OCI-LY3 (cell line): ENCODE measurements around the gene LYSMD2.

Source experiments
- EZH2phosphoT487 ChIP-seq: fragments of 200-600 bp; shearing (Covaris generic); IDR thresholded peaks from 2 replicates; pipeline ENCODE4 v1.6.1; 2018; ENCODE audit warnings: antibody characterized with exemption, mixed run types, low read depth
- TF ChIP-seq, protein P1 (sequence below): fragments of 200-600, 300-600 bp; sonication (generic); IDR thresholded peaks from 2 replicates; pipeline ENCODE4 v1.5.1; 2014; ENCODE audit warnings: antibody characterized with exemption, low read length, low read depth

DNA sequence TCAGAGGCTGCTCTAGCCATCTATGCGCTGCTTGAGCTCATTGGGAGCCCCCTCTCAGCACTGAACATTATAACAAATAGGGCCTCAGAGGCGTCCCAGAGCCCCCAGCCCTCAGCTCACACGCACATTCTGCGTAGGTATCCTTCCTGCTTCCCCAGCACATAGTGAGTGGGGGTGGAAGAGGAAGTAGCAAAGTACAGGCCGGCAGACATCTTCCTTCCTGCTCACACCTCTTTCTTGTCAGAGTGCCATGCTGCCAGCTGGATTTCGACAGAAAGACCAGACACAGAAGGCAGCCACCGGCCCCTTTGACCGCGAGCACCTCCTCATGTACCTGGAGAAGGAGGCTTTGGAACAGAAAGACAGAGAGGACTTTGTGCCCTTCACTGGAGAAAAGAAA, 30.6 kb upstream of the LYSMD2 start:
- TF ChIP-seq, protein P1, sequence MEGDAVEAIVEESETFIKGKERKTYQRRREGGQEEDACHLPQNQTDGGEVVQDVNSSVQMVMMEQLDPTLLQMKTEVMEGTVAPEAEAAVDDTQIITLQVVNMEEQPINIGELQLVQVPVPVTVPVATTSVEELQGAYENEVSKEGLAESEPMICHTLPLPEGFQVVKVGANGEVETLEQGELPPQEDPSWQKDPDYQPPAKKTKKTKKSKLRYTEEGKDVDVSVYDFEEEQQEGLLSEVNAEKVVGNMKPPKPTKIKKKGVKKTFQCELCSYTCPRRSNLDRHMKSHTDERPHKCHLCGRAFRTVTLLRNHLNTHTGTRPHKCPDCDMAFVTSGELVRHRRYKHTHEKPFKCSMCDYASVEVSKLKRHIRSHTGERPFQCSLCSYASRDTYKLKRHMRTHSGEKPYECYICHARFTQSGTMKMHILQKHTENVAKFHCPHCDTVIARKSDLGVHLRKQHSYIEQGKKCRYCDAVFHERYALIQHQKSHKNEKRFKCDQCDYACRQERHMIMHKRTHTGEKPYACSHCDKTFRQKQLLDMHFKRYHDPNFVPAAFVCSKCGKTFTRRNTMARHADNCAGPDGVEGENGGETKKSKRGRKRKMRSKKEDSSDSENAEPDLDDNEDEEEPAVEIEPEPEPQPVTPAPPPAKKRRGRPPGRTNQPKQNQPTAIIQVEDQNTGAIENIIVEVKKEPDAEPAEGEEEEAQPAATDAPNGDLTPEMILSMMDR: no peak
- no peak for TF ChIP-seq EZH2phosphoT487
